Subcutaneous adipose tissue (tissue), 4 donors: Measurements from ENCODE around the gene ELOVL7. TPM values are rescaled to one million over a fixed set of nuclear protein-coding genes. Genes with fewer than 3 reads are reported as not detected.

Source experiments
- total RNA-seq, 4 donors: library from RNA; depleted of rRNA; stranded (reverse); fragments of >200 nt; gene quantifications; one replicate each; pipeline ENCODE4 v1.1.0, GENCODE V29; 2016
- TF ChIP-seq, protein P1 (sequence below): fragments of 450-650 bp; IDR thresholded peaks from one replicate; pipeline ENCODE4 v1.5.1; 2016; ENCODE audit warnings: low read depth, mild to moderate bottlenecking, control low read depth, antibody characterized with exemption, moderate library complexity

ELOVL7 gene
- total RNA-seq, 4 donors from 2014 or later = 3.4 to 14.1 (median 12.0) TPM

DNA sequence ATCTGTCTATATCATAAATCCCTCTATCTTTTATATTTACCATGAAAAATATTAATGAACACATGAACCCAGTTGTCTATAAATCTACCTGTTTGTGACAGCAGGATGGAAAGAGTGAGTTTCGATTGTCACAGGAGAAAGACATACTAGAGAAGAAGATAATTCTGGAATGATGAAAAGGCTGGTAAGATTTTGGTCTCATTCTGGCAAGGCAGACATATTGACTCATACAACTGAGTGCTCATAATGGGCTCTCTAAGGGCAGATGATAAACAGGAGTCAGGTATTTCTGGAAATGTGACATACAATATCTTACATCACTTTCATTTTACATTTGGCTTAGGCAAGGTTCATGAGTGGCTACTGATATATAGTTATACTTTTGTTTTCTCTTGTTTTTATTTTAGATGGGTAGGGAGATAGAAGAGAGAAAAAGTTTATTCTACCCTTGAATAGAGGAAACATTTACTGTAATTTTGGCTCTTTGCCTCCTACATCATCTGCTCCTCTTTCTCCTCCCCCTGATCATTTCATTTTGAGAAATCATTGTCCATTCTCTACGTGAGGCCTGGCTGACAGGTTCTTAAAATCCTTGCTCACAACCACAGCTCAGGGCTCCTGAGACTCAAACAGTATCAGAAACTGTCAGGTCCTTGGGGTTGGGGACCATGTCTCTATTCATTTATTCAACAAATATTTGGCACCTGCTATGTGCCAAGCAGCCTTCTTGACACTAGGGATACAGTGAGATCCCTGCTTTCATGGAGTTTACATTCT lies 14.4 kb downstream of the ELOVL7 start:
- TF ChIP-seq, protein P1, sequence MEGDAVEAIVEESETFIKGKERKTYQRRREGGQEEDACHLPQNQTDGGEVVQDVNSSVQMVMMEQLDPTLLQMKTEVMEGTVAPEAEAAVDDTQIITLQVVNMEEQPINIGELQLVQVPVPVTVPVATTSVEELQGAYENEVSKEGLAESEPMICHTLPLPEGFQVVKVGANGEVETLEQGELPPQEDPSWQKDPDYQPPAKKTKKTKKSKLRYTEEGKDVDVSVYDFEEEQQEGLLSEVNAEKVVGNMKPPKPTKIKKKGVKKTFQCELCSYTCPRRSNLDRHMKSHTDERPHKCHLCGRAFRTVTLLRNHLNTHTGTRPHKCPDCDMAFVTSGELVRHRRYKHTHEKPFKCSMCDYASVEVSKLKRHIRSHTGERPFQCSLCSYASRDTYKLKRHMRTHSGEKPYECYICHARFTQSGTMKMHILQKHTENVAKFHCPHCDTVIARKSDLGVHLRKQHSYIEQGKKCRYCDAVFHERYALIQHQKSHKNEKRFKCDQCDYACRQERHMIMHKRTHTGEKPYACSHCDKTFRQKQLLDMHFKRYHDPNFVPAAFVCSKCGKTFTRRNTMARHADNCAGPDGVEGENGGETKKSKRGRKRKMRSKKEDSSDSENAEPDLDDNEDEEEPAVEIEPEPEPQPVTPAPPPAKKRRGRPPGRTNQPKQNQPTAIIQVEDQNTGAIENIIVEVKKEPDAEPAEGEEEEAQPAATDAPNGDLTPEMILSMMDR = no peak

DNA sequence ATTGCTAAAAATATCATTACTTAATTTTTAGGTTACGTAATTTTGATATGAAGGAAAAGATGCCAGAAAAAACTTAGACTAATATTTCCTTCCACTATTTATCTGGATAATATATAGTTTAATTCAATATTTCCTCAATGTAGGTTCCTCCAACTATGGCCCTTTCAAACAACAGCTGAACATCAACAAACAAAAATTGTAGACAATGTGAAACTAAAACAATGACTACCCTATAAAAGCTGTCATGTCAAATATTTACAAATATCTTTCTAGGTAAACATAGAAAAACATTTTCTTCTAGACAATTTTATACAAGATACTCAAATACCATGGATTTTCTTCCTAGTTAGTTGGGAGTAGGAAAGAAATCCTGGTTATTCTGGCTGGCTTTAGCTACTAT lies 16.9 kb downstream of the ELOVL7 start:
- TF ChIP-seq, protein P1 = no peak

DNA sequence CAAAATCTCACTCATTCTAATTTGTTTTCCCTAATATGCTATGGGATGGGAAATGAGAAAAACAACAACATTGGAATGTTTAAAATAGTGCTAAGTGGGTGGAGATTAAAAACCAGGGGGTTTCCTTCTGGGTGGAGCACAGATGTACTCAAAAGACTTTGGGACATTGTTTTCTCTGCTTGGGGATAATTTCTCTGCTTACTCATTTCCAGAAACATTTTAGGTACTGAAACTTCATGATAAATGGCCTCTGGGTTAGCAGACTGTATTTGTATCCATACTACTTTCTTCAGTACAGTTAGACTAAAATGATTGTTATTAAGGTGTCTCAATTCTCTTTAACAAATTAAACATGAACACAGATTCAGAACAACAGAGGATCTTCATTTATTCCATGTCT lies 17.4 kb downstream of the ELOVL7 start:
- TF ChIP-seq, protein P1 = no peak

DNA sequence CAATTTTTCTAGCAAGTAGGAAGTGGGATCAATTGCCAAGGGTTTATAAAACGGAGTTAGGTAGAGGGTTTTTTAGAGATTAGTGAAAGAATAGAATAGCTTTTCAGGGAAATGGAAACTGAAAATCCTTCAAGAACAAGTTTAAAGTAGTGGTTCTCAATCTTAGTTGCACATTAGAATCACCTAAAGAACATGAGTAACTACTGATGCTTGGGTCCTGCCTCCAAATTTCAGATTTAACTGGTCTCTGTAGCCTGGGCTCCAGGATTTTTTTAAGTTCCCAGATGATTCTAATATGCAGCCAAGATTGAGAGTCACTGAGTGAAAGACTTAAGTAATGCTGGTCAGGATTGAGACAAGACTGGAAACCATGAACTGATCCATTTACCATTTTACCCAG lies 20.5 kb downstream of the ELOVL7 start:
- TF ChIP-seq, protein P1 = no peak

DNA sequence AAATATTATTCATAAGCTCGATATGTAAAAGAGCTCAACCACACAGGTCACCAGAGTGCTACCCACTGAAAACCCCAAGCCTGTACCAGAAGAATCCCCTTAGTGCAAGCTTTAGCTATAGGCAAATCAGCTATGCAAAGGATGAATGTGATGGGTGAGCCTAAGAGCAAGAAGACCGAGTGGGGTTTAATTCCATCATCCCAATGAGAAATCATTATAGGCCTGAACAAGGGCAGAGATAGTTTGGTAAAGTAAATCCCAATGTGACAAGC lies 21.8 kb downstream of the ELOVL7 start:
- TF ChIP-seq, protein P1 = no peak

DNA sequence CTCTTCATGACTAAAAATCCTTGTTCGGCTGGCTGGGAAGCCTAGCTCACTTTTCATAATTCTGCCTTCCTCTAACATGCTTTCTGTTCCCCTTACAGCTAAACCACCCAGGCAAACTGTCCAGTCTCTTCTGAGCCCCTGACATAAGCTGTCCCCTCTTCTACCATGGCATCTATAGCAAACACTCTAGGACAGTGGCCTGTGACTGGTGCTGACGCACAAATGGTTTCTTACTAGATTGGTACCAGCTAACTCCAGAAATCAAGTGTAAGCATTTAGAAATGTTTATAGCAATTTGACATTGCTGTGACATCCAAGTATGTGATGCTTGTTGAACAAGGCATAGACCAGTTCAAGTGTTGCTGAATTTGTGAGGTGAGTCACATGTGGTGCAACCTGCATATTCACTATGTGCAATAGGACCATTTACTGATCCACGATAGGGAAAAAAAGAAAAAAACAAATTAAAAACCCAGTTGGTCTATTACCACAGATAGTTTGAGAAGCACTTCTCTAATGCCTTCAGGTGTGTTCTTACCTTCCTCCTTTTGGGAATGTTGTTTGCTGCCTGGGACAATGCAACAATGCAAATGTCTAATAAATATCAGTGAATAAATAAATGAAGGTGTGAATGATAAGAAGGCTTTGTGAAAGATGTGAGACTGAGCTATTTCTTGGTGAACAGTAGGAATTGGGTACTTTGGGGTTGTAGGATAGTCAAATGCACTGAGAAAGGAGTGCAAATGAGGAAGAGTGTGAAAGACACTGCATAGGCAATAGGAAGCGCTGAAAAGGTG lies 22.4 kb downstream of the ELOVL7 start:
- TF ChIP-seq, protein P1 = no peak

DNA sequence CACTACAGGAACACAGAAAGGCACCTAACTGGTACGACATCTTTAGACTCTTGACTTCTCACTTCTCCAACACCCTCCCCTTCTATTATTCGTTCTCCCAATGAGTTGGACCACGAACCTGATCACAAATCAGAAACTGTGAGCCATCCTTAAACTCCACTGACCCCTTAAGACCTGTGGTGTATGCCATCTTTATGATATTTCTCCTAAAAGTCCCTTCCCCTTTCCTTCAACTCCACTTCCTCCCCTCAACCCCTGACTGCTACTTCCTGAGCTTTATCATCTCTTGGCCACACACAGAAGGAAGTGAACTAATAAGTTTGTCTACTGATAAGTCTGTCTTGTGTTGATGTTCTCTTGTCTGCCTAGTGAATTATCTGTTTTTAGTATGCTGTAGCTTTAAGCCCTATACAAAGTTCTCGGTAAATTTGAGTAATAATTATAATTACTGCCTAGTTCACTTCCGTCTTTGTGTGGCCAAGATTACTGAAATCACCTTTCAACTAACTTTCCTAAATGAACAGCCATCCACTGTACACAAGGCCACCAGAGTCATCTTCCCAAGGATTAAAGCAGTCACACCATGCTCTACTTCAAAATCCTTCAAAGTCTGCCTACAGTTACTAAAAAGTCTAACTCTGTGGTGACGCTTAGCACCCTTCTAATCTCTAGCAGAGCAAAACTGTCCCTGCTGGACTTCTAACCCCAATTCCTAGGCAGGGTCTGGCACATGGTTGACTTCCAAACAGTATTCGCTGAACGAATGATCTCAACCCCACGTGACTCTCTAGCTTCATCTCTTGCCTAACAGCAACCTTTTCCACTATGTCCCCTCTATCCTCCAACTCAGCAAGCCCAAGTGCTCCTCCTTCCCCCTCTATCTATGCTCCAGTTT lies 23.2 kb downstream of the ELOVL7 start:
- TF ChIP-seq, protein P1 = no peak
